DND-41 (cell line): Measurements from ENCODE around the gene OR2K2.

ENCODE experiments used
- ATAC-seq: fragments of 200-7000 bp; cut with Tn5 transposase; 3 replicates; pipeline ENCODE4 v1.9.1; 2021; ENCODE audit warnings: low read depth; ENCODE audit not compliant: insufficient read depth
- DNase-seq: peaks from one replicate; pipeline ENCODE4 v3.0.0-alpha.2; 2020
- H2AFZ ChIP-seq: 2 replicates; pipeline ENCODE4 v1.6.0; 2012; ENCODE audit warnings: low read depth, low read length
- H3K27ac ChIP-seq: 2 replicates; pipeline ENCODE4 v1.5.1; 2012; ENCODE audit warnings: low read length, inconsistent platforms
- H3K27me3 ChIP-seq: fragments of 200-600 bp; sonication (generic); 2 replicates; pipeline ENCODE4 v1.6.0; 2012; ENCODE audit warnings: low read length, mild to moderate bottlenecking, inconsistent platforms; ENCODE audit not compliant: insufficient read depth, poor library complexity
- H3K36me3 ChIP-seq: 2 replicates; pipeline ENCODE4 v1.5.1; 2012; ENCODE audit warnings: low read length, inconsistent platforms; ENCODE audit not compliant: insufficient read depth
- H3K4me1 ChIP-seq: 2 replicates; pipeline ENCODE4 v1.5.1; 2012; ENCODE audit warnings: mild to moderate bottlenecking, low read length; ENCODE audit not compliant: insufficient read depth
- H3K4me2 ChIP-seq: 2 replicates; pipeline ENCODE4 v1.6.0; 2012; ENCODE audit warnings: mild to moderate bottlenecking, moderate library complexity, low read length, inconsistent platforms; ENCODE audit not compliant: insufficient read depth
- H3K4me3 ChIP-seq, 2 experiments: fragments of 200-600 bp in 1 of 2; shearing (Covaris generic) in 1 of 2; 2 replicates each; pipeline ENCODE4 v1.5.1; 2012 to 2016; ENCODE audit warnings: inconsistent platforms in 2 of 2, low read length in 2 of 2, mild to moderate bottlenecking in 2 of 2, low read depth in 1 of 2, moderate library complexity in 1 of 2
- H3K79me2 ChIP-seq: 2 replicates; pipeline ENCODE4 v1.6.0; 2012; ENCODE audit warnings: low read length, inconsistent platforms; ENCODE audit not compliant: insufficient read depth
- H3K9ac ChIP-seq: 2 replicates; pipeline ENCODE4 v1.6.0; 2012; ENCODE audit warnings: low read depth, mild to moderate bottlenecking, inconsistent platforms, low read length, moderate library complexity
- H3K9me3 ChIP-seq: 2 replicates; pipeline ENCODE4 v1.5.1; 2012; ENCODE audit warnings: low read length, moderate library complexity, mild to moderate bottlenecking, inconsistent platforms; ENCODE audit not compliant: insufficient read depth, severe bottlenecking
- H4K20me1 ChIP-seq: 2 replicates; pipeline ENCODE4 v1.6.0; 2012; ENCODE audit warnings: low read length; ENCODE audit not compliant: insufficient read depth
- CTCF ChIP-seq: IDR thresholded peaks from 2 replicates; pipeline ENCODE4 v1.5.1; 2012; ENCODE audit warnings: borderline replicate concordance, low read length, moderate library complexity, mild to moderate bottlenecking; ENCODE audit not compliant: poor library complexity, severe bottlenecking; ENCODE audit errors: extremely low read depth
- EZH2 ChIP-seq: IDR thresholded peaks from 3 replicates; pipeline ENCODE4 v1.6.1; 2012; ENCODE audit warnings: borderline replicate concordance, low read depth, mild to moderate bottlenecking, moderate library complexity, low read length, inconsistent platforms; ENCODE audit not compliant: severe bottlenecking

The OR2K2 gene

GRCh38 chr9:111298111-111298510 is 31.9 kb downstream of the OR2K2 start:
- no peak overlapping the region for H3K27ac ChIP-seq
- H3K27me3 ChIP-seq, result no peaks in the 10 kb centered on the region
- H4K20me1 ChIP-seq, result no peaks in the 10 kb centered on the region
- H3K36me3 ChIP-seq, result no peaks in the 10 kb centered on the region
- DNase-seq (no peak), ATAC-seq (no peak)
- H3K4me1 ChIP-seq, result no peaks in the 10 kb centered on the region; the same call in 1 of the 2 replicates
- H3K79me2 ChIP-seq, result no peaks in the 10 kb centered on the region
- no peak overlapping the region for H2AFZ ChIP-seq
- no peaks in the 10 kb centered on the region for H3K9me3 ChIP-seq
- H3K4me2 ChIP-seq, result no peak overlapping the region
- TF ChIP-seq EZH2, result no peak
- TF ChIP-seq CTCF, result no peak
- no peak overlapping the region for H3K9ac ChIP-seq
- no peak overlapping the region for H3K4me3 ChIP-seq

GRCh38 chr9:111297066-111297824 is 32.8 kb downstream of the OR2K2 start:
- no peak overlapping the region for H3K27ac ChIP-seq
- no peaks in the 10 kb centered on the region for H3K36me3 ChIP-seq
- no peaks in the 10 kb centered on the region for H3K27me3 ChIP-seq
- H3K4me3 ChIP-seq, result no peak overlapping the region
- DNase-seq (no peak), ATAC-seq (no peak)
- no peak overlapping the region for H3K9ac ChIP-seq
- H3K4me1 ChIP-seq, result no peaks in the 10 kb centered on the region; the same call in 1 of the 2 replicates
- H2AFZ ChIP-seq, result no peak overlapping the region
- no peak overlapping the region for H3K4me2 ChIP-seq
- no peaks in the 10 kb centered on the region for H3K9me3 ChIP-seq
- H4K20me1 ChIP-seq, result no peaks in the 10 kb centered on the region
- no peaks in the 10 kb centered on the region for H3K79me2 ChIP-seq
- TF ChIP-seq CTCF (no peak), EZH2 (no peak)

GRCh38 chr9:111294691-111295451 is 35.2 kb downstream of the OR2K2 start:
- Histone ChIP-seq H3K9me3 (no peaks in the 10 kb centered on the region), H2AFZ (no peak overlapping the region), H4K20me1 (no peaks in the 10 kb centered on the region), H3K4me3 (no peak overlapping the region), H3K27ac (no peak overlapping the region), H3K4me1 (no peaks in the 10 kb centered on the region; the same call in 1 of the 2 replicates), H3K27me3 (no peaks in the 10 kb centered on the region), H3K79me2 (no peaks in the 10 kb centered on the region), H3K36me3 (no peaks in the 10 kb centered on the region), H3K9ac (no peak overlapping the region), H3K4me2 (no peak overlapping the region)
- DNase-seq (no peak), ATAC-seq (no peak)
- TF ChIP-seq CTCF (no peak), EZH2 (no peak)
